B cell (primary cell): ENCODE data around the gene GPATCH11.

Experiments
- EZH2 ChIP-seq: IDR thresholded peaks from 2 replicates; pipeline ENCODE4 v1.6.1; 2012; ENCODE audit warnings: borderline replicate concordance, low read depth, mild to moderate bottlenecking, moderate library complexity, low read length; ENCODE audit not compliant: insufficient read depth, poor library complexity, severe bottlenecking
- TF ChIP-seq, protein P1 (sequence below): fragments of 200-600 bp; IDR thresholded peaks from one replicate; pipeline ENCODE4 v1.8.0; 2022; ENCODE audit warnings: antibody characterized with exemption, mild to moderate bottlenecking

DNA sequence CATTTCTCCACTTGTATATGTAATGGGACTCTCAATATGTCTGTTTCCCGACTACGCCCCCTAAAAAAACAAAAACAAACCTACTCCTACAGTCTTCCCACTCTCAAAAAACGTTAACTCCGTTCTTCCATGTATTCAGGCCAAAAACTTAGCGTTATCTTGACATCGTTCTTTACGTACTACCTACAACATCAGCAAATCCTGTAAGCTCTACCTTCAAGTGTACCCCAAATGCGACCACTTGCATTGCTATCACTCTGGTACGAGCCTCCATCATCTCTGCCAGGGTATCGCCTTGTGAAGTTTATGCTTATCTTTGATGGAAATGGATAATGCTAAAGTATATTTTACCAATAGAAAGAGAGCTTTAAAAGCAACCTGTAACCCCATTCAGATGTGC, 479 bp downstream of the GPATCH11 start:
- TF ChIP-seq, protein P1, sequence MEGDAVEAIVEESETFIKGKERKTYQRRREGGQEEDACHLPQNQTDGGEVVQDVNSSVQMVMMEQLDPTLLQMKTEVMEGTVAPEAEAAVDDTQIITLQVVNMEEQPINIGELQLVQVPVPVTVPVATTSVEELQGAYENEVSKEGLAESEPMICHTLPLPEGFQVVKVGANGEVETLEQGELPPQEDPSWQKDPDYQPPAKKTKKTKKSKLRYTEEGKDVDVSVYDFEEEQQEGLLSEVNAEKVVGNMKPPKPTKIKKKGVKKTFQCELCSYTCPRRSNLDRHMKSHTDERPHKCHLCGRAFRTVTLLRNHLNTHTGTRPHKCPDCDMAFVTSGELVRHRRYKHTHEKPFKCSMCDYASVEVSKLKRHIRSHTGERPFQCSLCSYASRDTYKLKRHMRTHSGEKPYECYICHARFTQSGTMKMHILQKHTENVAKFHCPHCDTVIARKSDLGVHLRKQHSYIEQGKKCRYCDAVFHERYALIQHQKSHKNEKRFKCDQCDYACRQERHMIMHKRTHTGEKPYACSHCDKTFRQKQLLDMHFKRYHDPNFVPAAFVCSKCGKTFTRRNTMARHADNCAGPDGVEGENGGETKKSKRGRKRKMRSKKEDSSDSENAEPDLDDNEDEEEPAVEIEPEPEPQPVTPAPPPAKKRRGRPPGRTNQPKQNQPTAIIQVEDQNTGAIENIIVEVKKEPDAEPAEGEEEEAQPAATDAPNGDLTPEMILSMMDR, result no peak
- TF ChIP-seq EZH2, result no peak
